CD4-positive, alpha-beta T cell treated with Interleukin-10 for 1 hour (primary cell): Measurements from ENCODE around the gene BBS9.

ENCODE experiments used
- DNase-seq: peaks from one replicate; pipeline ENCODE4 v3.0.0-alpha.2; 2020

BBS9 gene

DNA sequence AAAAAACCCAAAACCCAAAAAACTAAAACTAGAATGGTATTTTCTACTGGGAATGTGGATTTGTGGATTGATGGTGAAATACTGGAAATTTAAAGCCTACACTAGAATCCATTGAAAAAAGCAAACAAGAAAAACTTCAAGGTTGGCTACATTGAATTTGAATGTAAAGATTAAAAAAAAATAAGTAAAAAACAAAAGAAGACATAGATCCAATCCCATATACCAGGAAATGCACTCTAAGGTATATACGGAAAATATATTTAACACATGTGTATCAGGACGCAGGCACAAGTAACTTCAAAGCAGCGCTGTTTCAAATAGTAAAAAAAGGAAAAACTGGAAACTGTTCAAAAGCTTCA lies 754 bp upstream of the BBS9 start:
- no peak for DNase-seq

DNA sequence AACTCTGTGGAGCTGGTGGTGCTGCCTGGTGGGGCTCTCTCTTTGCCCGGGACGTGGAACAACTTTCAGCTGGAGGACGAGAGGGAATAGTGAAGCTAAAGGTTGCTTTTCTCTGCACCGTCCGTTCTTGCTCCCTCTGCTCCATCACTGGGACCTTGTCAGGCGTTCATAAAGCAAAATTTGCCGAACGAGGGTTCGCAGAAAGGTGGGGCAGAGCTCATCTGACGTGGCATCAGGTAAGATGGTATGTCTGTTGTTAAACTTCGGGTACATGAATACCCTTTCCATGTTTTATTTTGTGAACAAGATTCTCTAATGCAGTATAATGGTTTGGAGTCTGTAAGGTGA lies 416 bp downstream of the BBS9 start:
- DNase-seq: no peak

DNA sequence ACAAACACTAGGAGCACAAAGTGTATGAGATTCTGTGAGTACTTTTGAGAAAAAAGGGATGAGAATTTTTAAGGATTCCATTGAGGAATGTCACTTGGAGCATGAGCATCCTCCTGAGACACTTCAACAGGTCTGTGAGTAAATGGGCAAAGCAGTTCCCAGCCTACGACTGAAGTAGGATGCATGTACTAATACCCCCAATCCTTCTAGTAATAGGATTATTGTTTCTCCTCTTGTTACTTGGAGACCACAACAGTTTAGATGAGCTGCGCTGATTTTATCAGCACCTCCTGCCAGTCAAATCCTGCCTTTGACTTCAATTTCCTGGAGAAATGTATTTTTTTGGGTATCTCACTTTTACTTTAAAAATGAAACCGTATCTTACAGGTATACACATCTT lies 820 bp downstream of the BBS9 start:
- peak; percentile 34 for DNase-seq

DNA sequence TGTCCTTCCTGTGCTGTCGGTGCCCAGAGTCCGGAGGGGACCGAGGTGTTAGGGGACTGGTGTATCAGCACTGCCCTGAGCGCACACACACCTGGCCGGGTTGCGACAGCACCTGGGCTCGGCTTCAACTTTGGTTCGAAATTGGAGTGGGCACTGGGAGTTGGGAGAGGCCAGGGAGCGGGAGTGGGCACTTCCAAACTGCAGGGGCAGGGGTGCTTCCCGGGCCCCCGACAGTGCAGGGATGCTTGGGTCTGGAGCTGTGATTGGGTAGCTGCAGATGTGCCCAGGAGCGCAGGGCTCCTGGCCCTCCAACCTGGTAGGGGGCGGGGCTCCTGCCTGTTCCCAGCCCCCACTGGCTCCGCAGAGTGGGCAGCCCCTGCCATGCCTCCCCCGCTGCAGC lies 7.7 kb downstream of the BBS9 start:
- DNase-seq: no peak

DNA sequence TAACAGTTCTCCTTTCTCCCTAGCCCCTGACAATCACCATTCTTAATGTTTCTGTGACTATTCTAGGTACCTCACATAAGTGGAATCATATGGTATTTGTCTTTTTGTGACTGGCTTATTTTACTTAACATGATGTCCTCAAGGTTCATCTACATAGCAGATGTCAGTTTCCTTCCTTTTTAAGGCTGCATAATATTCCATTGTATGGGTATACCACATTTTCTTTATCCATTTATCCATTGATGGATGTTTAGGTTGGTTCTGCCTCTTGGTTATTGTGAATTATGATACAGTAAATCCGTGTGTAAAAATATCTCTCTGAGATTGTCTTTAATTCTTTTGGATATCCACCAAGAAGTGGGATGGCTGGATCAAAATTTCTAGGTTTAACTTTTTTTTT lies 13.2 kb downstream of the BBS9 start:
- DNase-seq: no peak

DNA sequence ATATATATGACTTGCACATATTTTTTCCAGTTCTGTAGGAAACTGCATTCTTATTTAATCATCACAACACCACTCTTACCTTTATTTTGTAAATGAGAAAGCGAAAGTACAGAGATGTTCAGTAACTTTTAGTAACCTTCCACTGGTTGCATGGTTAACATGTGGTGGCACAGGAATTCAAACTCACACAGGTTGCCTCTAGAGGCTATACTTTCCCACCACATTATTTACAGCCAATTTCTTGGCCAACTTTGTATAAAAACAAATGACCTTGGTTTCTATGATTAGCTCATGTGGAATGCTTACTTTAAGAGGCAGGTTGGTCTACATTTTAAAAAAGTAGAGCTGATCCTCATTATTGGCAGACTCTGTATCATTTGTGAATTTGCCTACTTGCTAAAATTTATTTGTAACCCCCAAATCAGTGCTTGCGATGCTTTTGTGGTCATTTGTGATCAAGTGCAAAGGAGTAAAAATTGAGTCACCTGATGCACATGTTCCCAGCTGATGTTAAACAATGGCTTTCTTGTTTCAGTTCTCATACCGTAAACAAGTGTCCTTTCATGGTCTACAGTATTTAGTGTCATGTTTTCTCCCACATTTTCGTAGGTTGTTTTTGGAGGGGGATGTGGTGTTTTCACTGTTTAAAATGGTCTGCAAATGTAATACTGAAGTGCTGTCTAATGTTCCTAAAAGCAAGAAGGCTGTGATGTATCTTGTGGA lies 14.8 kb downstream of the BBS9 start:
- no peak for DNase-seq

DNA sequence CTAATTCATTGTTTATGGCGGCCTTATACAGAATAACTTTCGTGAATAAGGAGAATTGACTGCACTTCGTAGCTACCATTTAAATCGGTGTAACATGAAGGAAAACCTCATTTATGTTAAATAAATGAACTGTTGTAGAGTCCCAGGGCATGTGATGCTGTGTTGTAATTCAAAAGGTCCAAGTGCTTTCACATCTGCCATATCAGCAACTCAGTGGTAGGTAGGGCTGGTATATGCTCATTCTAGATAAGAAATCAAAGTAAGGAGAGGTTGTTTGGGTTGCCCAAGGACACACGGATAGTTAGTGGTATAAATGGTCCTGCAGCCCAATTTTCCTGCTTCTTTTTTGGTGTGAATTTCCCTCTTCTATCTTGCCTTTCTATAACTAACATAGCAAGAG lies 15.8 kb downstream of the BBS9 start:
- DNase-seq: no peak

DNA sequence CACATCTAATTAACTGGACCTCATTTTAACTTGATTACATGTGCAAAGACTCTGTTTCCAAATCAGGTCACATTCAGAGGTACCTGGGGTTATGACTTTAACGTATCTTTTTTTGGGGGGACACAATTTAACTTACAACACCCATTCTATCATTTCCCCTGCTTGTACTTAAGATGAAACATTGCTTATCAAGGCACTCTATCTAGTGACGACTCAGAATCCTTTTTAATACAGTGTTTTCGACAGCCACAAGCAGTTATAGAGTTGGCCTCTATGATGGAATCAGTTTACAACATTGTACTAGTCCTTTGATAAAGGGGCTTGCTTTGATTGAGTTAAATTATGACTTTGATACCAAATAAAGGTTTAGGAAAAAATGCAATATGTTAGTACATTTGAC lies 22.7 kb downstream of the BBS9 start:
- no peak for DNase-seq

DNA sequence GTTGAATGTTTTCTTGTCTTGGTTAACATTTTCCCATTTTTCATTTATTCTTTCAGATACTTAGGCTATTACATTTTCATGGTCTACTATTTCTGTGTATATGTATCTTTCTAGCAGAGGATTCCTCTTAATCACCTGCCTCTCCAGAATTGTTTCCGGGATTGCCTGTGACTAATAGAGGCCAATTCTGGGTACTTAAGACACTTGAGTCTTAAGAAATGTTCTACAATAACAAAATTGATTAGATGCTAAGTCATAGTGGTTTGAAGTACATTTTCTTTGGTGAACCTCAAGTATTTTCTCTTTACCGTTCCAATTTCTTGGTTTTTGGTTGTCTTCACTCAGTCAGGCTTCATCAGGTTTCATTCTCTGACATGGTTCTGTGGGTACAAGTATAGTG lies 26.4 kb downstream of the BBS9 start:
- no peak for DNase-seq

DNA sequence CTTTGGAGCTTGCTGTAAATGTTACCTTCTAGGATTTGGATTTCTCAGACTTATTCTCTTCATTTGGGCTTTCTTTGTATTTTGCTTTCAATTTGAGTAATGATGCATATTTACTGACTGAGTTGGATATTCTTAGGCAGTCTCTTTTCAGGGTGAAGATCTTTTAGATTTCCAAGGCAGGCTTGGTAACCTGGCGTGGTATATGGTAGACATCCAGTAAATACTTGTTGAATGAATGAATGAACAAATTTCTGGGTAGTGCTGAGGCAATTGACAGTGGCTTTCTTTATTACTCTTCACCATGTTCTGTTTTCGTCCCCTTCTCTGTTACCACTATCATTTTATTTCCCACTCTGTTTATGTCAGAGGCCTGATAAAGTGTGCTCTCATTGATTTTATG lies 27.1 kb downstream of the BBS9 start:
- no peak for DNase-seq

DNA sequence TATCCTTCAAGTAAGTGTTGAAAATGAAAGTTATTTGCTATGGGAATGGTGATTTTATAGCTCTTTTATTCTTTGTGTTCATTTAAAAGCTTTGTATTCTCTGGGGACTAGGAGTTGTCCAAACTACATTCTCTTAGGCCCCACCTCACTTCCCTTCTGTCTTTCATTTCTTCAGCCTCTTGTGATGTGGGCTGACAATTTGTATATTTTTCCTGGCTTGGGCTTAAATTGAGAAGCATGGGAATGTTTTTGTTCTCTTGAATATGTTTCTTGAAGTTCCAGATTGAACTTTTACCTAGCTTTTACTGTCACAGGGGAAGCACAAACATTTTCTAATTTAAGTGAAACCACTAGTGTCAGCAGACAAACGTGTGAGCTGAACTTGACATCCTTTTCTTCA lies 27.9 kb downstream of the BBS9 start:
- no peak for DNase-seq

DNA sequence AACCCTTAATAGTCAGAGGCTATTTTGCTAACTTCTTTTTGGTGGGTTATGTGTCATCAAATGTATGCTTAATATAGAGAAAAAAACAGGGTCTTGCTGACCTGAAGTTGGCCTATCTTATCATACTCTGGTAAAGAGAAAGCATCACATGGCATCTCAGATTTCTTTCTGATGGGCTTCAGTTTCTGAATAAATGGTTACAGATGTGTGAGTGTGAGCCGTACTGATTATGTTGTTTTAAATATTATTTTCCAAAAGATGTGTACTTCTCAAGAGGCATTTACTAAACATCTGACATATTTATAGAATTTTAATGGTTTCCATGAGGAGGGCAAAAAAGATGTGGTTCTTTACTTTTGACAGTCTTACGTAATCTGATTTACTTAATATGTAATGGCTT lies 28.4 kb downstream of the BBS9 start:
- DNase-seq: no peak

DNA sequence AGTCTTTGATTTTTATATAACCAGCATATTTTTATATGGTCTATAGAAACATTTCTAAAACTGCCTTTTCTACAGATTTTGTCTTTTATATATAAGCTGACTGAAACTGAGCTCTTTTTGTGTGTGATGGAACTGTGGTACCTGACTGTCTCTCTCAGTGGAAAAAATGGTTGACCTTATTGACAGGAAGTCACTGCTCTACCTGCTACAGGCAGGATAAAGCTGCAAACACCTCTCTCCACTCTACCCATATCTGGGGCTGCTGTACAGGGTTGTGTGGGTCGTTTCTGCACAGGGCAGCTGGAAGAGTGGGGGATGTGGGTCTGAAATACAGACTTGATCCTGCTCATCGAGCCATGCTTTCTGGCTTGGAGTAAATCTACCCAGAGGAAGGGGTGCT lies 48.5 kb downstream of the BBS9 start:
- DNase-seq: no peak

DNA sequence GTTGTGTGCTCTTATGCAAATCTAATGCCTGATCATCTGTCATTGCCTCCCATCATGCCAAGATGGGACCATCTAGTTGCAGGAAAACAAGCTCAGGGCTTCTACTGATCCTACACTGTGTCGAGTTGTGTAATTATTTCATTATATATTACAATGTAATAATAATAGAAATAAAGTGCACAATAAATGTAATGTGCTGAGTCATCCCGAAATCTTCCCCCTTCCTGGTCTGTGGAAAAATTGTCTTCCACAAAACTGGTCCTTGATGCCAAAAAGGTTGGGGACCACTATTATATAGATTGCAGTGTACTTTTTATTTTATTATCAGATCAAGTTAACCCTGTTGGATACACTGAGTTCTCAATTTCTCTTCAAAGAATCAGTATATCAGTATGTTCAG lies 50.2 kb downstream of the BBS9 start:
- DNase-seq: no peak

DNA sequence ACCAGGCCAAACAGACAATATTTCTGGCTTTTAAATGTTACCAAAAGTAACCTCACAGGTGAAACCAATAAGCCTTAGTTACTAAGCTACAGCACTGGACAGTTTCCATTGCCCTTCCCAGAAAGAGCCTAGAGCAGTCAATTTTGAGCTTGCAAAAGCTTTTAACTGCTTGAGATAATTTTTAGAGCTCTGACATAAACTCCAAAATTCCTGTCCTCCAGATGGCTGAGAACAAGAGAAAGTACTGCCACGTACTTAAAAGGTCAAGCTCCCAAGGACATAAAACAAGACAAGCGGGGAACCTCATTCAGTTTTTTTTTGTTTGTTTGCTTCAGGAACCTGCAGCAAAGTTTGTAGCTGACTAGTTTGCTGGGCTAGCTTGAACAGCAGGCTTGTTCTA lies 54.1 kb downstream of the BBS9 start:
- no peak for DNase-seq

DNA sequence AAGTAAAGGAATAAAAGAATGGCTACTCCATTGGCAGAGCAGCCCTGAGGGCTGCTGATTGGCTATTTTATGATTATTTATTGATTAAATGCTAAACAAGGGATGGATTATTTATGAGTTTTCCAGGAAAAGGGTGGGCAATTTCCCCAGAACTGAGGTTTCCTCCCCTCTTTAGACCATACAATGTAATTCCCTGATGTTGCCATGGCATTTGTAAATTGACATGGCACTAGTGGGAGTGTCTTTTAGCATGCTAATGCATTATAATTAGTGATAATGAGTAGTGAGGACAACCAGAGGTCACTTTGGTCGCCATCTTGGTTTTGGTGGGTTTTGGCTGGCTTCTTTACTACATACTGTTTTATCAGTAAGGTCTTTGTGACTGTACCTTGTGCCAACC lies 55.5 kb downstream of the BBS9 start:
- no peak for DNase-seq

DNA sequence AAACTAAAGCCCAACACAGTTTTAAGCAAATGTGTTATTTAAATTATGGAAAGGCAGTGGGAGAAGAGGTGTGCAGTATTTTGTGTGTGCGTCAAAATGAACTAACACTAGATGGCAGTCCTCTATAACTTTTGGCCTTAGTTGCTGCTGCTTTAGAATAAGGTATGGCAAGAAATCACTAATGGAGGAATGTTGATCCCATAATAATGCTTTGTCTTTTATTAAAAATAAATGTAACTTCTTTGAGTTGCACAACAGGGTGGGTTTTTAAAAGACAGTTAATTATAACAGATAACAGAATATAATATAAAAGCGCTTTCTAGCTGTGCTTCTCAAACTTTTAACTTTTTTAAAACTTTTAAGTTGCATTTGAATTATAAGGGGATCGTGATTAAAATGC lies 56.4 kb downstream of the BBS9 start:
- peak; percentile 49 for DNase-seq

DNA sequence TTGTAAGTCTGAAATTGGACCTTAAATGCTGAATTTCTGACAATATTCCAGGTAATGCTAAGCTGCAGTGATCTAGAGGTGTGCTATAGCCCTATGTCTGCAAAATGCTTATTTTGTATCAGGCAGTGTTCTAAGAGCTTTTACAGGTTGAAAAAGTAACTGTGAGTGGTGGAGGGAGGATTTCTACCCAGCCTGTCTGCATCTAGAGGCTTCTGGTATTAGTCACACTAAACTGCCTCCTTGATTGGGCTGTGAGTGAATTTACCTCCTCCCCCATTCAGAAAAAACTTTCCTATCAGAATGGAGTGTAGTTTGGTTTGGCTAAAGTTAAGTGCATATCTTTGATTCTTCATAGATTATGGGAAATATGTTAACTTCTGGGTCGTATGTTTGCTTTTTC lies 56.8 kb downstream of the BBS9 start:
- DNase-seq: no peak

DNA sequence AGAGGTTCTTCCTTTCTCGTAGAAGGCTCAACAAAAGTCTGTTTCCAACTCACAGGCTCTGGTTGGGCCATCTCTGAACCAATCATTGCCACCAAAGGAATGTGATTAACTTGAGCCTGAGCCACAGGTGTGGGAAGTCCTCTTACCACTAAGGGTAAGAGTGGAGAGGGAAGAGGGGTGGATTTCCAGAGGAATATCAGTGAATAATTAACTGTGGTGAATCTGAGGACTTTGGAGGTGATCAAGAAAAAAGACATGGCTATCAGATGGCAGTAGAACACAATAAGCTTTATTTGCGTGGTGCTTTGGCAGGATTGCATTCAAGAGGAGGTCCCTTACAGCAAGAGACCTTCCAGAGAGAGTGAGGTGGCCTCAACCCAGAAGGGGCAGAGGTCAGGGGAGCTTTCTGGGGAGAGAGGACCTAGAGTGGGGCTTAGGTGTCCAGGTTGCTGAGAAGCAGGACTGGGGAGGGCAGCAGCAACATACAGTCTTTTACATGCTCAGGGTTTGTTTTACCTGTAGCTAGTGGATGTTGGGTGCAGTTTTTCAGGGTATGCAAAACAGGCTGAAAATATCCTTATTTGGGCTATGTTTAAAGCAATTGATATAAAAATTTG lies 61.4 kb downstream of the BBS9 start:
- DNase-seq: no peak

DNA sequence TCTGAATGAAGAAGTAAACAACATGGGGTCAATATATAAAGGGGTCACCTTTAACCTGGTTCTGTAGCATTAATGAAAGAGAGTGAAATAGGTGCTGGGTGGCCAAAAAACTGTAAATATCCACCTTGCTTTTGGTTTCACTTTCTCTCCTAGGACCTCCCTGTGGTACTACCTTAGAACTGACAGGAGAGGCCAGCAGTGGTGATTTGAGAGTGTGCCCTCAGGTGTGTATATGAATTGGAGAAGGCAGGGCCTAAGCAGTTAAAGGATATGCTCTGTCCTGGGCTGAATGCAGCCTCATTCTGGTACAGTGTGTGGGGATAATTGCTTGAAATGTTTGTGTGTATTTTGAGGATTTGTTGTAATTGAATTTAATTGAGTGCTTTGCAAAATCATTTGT lies 62.0 kb downstream of the BBS9 start:
- peak; percentile 44 for DNase-seq

DNA sequence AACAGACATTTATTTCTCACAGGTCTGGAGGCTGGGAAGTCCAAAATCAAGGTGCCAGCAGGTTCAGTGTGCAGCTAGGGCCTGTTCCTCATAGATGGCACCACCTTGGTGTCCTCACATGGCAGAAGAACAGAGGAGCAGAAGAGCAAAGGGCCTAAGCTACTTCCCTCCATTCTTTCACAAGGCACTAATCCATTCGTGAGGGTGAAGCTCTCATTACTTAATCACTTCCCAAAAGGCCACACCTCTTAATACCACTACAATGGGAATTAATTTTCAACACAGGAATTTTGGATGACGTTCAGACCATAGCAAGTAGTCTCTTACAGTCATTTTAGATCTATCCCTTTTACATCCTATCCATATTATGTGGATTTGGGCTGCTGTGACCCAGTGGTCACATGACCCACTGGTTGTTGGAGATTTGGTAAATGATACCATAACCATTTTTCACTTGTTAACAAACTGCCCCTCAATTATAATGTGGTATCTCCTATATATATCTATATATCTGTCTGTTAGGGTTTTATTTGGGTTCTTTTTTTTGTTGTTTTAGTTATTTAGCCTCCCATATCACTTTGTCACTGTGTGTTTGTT lies 63.4 kb downstream of the BBS9 start:
- DNase-seq: no peak

DNA sequence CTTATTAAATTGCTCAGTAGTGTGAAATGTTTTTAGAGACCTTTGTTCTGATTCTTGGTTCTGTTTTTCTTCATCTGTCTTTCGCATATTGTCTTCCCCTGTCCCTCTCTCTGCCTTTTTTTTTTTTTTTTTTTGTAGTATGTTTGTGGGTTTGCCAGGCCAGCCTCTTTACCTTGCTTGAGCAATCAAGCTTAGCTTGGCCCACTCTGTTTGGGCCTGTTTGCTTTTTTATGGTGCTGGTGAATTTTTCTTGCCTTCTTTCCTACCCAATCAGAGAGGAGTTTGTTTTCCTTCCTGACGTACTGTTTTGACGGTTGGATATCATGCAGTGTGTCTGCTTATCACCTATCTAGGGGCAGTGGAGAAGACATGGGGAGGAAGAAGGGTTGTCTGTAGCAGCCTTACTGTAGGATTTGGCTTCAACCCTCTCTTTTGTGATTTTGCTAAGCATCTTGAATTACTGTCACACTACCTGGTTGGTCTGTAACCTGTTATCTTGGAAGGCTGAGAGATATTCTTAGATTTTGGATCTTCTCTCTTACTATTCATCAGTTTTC lies 64.0 kb downstream of the BBS9 start:
- no peak for DNase-seq

DNA sequence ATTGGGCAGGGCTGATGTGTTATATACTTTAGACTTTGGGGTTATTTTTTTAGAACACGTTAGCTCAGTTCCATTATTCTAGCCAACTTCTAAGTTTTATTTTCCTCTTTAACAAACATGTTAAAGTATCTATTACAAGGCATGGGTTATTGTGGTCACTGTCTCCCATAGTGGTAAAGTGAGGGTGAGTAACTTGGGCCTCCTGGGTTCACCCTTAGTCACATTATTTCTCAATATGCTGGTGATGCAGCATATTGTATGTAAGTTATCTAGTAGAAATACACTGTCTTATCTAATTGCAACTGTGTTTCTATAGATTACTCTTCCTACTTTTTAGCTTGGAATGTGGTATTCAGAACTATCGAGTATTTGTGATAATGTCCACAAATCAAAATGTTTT lies 65.9 kb downstream of the BBS9 start:
- no peak for DNase-seq

DNA sequence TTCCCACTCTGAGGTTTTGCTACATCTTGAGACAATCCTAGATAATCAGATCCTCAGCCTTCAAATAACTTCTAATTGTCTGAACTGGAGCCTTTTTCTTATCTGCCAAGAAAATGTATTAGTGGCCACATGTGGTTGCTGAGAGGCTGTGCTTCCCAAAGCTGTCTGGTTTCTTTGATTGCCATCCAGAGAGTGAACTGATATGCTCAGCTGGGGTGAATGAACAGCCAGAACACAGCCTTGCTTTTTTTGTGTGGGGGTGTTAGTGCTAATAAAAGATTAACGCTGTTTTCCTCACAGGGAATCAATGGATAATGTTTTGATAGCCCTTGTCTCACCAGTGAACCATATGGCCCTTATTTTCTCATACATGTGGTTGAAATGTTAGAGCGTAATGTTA lies 66.9 kb downstream of the BBS9 start:
- no peak for DNase-seq

DNA sequence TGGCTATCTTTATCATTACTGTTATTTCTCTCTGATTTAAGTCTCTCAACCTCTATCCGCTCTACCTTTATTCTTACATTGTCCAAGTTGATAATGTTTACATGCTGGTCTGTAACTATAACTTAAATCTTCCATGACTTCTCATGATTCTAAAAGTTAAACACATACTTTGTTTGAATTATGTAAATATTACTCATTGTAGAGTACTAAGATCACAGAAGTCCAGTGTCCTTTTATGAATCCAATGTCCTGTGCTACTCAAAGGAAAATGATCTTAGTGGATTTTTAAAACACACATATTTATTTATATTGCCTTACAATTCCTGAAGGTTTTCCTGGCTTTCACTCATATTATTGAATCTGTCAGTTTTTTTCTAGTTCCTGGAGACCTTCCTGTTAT lies 70.9 kb downstream of the BBS9 start:
- DNase-seq: no peak
